Measurements from ENCODE around the gene MPST. TPM values are rescaled to one million over a fixed set of nuclear protein-coding genes. Genes with fewer than 3 reads are reported as not detected.

Gene MPST
- total RNA-seq, 1 experiment from 2014 or later, result 31.4 TPM

GRCh38 chr22:37021710-37022482 is 2.4 kb downstream of the MPST start:
- no peaks in the 10 kb centered on the region for H3K9me3 ChIP-seq (ENCODE audit: control insufficient read depth, insufficient read depth, low read depth, low read length)
- no peak overlapping the region for H3K4me3 ChIP-seq (ENCODE audit: low read depth in 2 of 2, low read length in 2 of 2)
- POLR2A ChIA-PET, result no interaction called here
- intact Hi-C loops (cut with micrococcal nuclease; ENCODE audit: unreplicated experiment) (no loop called here), in situ Hi-C loops (cut with HindIII; ENCODE audit: low pct_unique_long_range_greater_than_20kb, low sequenced_read_pairs) (no loop called here)
- H3K27ac ChIP-seq (ENCODE audit: low read length), result no peak overlapping the region
- no peak for ATAC-seq
- DNase-seq (ENCODE audit: low read depth, low spot score), result peak; percentile 17
- BruUV-seq (replicated peaks), result no TSS peak
- no peak for TF ChIP-seq TCF7L2 (IDR thresholded peaks at IDR 0.05; ENCODE audit: low read depth, low read length)
- peak; percentile 85 for TF ChIP-seq CTCF (IDR thresholded peaks at IDR 0.05)
- H3K27me3 ChIP-seq (ENCODE audit: control insufficient read depth, insufficient read depth, low read length), result no peaks in the 10 kb centered on the region
- CTCF ChIA-PET, result no interaction called here
- 0 out of 2 replicates have a peak, but pooled peaks cover 2% of the 10 kb centered on the region for H3K4me1 ChIP-seq (ENCODE audit: control insufficient read depth, insufficient read depth, low read length)
- no peaks in the 10 kb centered on the region for H3K36me3 ChIP-seq (ENCODE audit: control insufficient read depth, insufficient read depth, low read length)

- 0 out of 2 replicates have a peak, but pooled peaks cover 2% of the 10 kb centered on the region for H3K4me1 ChIP-seq (ENCODE audit: control insufficient read depth, insufficient read depth, low read length)
- no peak overlapping the region for H3K4me3 ChIP-seq (ENCODE audit: low read depth in 2 of 2, low read length in 2 of 2)
- intact Hi-C loops (cut with micrococcal nuclease; ENCODE audit: unreplicated experiment) (no loop called here), in situ Hi-C loops (cut with HindIII; ENCODE audit: low pct_unique_long_range_greater_than_20kb, low sequenced_read_pairs) (no loop called here)
- no TSS peak for BruUV-seq (replicated peaks)
- H3K27ac ChIP-seq (ENCODE audit: low read length), result no peak overlapping the region
- POLR2A ChIA-PET, result no interaction called here
- no peaks in the 10 kb centered on the region for H3K9me3 ChIP-seq (ENCODE audit: control insufficient read depth, insufficient read depth, low read depth, low read length)
- no peak for ATAC-seq
- TF ChIP-seq TCF7L2 (IDR thresholded peaks at IDR 0.05; ENCODE audit: low read depth, low read length), result no peak
- TF ChIP-seq POLR2AphosphoS5 (IDR thresholded peaks at IDR 0.05; ENCODE audit: low read depth, low read length), result no peak
- TF ChIP-seq CTCF (IDR thresholded peaks at IDR 0.05), result no peak
- no peak for TF ChIP-seq REST (IDR thresholded peaks at IDR 0.05; ENCODE audit: insufficient read depth in 1 of 2, low read depth in 2 of 2, low read length in 1 of 2)
- TF ChIP-seq SIN3A (IDR thresholded peaks at IDR 0.05; ENCODE audit: borderline replicate concordance, insufficient read depth, low read depth, low read length), result no peak
- CTCF ChIA-PET, result no interaction called here
- no peaks in the 10 kb centered on the region for H3K36me3 ChIP-seq (ENCODE audit: control insufficient read depth, insufficient read depth, low read length)
- no peak for DNase-seq (ENCODE audit: low read depth, low spot score)
- no peaks in the 10 kb centered on the region for H3K27me3 ChIP-seq (ENCODE audit: control insufficient read depth, insufficient read depth, low read length)
Measured at GRCh38 chr22:37022483-37023337, 3.2 kb downstream of the MPST start.

Data from Panc1 (cell line).